ENCODE measurements around the gene FAM107A.
"Not testable (repeated sequence)": the region's sequence is repeated elsewhere in the genome, so short reads cannot be mapped to it uniquely, and the experiment has no call there.

FAM107A gene

DNA sequence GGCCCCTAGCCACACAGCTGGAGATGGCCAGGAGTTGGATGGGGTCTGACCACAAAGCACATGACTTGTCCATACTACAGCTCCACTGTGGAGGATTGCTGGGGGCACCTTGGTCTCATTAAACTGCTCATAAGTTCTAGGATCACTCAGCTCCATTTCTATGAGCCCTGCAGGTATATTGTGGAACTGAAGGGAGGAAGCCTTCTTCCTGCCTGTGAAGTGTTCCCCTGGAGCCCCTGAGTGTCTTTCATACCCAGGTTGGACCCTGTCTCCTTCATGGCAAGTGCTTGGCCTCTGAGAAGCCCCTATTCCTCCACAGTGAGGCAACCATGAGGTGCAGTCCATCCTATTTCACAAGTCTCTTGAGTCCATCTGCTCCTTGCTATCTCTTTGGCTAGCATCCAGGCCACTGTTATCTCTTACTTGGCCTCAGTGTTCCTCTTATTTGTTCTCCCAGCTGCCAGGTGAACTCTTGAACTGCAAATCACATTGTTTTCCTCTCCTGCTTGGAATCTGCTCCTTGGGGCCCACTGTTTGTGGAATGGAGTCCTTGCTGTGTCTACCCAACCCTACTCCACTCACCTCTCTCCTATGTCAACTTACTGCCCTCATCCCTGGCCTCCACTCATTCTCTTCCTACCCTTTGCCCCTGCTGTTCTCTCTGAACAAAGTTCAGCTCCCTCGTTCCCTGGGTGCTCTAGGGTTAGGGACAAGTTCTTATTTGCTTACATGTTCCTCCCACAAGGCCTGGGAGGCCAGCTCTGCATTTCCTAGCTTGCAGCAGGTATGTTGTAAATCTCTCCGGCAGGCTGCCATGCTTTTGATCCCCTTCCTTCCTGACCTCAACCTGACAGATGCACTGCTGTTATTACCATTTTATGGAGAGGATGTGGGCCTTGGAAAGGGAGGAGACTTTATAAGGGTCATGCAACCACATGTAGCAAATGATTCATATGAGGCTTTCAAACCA is 41.4 kb downstream of the FAM107A start:
- DNase-seq, result no peak

DNA sequence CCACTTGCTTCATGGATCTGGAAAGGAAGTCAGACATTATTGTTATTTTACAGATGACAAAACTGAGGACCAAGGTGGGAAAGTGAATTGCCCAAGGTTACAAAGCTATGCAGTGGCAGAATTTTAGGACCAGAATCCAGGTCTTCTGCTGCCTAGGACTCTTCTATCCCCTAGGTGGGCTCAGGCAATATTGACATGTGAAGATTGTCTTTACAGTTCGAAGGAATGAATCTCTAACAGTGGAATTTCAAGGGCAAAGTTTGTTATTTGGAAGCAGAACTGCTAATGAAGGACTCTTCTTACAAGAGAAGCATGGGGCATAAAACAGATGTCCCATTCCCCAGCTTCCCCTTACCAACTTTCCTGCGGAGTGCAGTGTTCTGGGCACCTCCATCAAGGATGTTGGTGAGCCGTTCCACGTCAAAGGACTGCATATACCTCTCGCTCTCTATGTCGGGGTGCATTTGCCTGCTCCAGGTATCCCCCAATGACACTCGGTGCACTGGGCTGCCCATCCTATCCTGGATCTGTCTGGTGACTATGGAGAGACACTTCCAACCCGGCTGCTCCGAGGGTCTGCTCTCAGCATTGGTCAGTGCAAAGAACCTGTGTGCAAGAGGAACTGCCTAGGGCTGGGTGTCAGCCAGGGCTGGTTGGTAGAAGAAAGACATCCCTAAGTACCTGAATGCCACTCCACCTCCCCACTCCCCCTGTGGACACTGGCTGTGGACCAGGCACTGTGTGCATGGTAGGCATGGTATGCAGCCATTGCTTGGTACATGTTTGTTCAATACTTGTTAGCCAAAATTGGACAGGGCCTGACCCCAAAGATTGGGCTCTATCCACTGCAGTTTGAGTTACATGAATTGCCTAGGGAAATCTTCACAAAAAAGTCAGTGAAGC is 42.3 kb downstream of the FAM107A start:
- no peak for DNase-seq

GRCh38 chr3:58532794-58533220 is 44.4 kb downstream of the FAM107A start:
- peak; percentile 86 for DNase-seq

- DNase-seq, result peak; percentile 29
These were observed 45.2 kb downstream of the FAM107A start for GRCh38 chr3:58531956-58532355.

DNA sequence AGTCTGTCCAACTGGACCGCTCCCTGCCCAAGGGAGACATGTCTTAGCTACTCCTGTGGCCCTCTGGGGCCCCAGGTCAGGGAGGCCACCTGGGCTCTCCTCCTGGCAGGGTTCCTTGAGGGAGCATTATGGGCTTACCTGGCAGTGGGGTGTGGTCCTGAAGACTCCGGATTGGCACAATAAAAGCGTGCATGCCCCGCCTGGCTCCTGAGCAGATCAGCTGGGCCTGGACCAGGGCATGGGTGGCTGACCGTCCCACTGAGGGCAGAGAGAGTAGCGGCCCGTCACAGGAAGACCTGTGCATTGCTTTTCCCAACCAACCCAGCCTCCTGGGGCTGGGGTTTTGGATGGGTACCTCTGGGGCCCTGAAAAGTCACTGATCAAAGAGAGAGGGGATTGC is 45.6 kb downstream of the FAM107A start:
- DNase-seq, result no peak

GRCh38 chr3:58530354-58530865 is 46.8 kb downstream of the FAM107A start:
- DNase-seq, result no peak

DNA sequence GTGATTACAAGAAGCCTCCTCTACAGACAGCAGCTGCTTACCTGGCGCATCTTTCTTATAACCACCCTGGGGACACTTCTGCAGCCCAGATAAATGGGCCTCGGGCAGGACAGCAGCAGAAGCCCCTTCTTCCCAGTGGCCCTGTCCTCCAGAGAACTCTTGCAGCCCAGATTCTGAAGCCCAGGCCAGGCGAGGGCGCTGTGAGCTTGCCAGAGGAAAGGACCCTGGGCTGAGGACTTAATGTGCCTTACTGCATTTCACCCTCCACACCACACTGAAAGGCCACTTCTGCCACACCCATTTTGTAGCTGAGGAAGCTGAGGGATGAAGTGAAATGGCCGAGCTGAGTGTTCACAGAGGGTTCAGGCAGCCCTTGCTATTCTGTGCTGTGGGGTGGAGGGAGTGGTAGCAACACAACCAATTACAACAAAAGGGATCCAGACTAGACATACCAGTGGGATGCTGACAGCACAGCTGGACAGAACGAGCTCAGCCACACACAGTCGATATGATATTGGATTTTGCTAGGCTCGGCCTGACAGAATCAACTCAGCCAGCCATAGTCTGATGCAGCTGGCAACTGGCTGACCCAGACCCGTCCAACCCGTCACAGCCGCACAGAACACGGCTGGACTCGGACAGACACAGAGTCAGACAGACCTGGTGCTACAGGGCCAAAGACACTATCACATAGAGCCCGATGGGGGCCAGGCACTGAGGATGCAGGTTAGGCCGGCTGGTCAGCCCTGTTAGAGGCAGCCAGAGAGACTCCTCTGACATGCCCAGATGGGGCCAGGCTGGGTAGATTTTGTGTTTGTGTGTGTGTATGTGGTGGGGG is 47.5 kb downstream of the FAM107A start:
- DNase-seq, result no peak

- no peak for DNase-seq
These were observed 48.6 kb downstream of the FAM107A start for GRCh38 chr3:58528629-58529028.

- DNase-seq, result not testable (repeated sequence)
These were observed 49.8 kb downstream of the FAM107A start for GRCh38 chr3:58527440-58527839.

DNA sequence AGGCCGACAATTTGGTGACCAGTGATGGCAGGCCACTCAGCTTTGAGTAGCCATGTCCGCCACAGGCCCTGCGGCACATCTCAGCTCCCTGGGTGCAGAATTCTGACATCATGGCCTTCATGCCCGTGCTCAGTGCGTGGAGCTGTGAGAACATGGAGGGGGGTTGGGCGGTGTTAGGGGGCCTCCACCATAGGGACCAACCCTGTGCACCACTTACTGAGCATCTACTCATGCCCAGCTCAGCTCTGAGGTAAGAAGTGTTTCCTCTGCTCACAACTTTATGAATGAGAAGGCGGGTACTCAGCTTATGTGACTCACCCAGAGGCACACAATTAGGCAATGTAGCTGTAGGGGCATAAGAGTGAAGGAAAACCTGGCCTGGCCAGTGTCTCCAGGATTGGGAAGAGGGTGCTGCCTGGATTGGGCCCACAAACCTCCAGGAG is 50.7 kb downstream of the FAM107A start:
- peak; percentile 89 for DNase-seq

- DNase-seq, result no peak
These were observed 52.8 kb downstream of the FAM107A start for GRCh38 chr3:58524326-58524888.

- DNase-seq, result no peak
These were observed 54.3 kb downstream of the FAM107A start for GRCh38 chr3:58522759-58523425.

DNA sequence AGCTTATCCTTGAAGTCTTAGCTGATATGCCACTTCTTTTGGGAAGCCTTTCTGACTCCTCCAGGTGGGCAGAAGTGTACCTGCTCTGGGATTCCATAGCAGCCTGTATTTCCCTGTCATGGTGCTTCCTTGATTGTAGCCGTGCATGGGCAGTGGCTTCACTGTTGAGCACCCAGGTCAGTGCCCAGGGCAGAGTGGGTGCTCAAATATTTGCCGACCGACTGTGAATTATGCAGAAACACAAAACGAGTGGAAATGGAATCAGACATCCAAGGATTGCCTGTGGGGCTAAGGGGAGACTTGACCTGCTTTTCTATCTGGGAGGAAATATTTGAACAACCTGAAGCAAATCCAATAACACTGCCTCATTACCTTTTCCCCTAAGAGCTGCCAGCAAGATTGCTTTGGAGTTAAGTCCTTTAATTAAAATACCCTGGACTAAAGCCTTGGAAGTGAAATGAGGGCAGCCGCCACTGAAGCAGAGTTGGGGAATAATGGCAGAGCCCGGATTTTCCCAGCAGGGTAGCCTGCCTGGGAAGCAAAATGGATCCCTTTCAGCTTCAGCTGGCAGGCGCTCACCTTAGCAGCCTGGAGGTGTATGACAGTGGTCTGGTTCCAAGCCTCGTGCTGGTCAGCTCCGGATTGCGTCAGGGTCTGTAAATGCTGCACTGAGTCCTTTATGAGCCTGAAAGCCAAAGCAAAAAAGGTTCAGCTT is 55.1 kb downstream of the FAM107A start:
- DNase-seq, result no peak

GRCh38 chr3:58521336-58521670 is 55.9 kb downstream of the FAM107A start:
- no peak for DNase-seq

GRCh38 chr3:58520403-58521335 is 56.5 kb downstream of the FAM107A start:
- DNase-seq, result peak; percentile 12

DNA sequence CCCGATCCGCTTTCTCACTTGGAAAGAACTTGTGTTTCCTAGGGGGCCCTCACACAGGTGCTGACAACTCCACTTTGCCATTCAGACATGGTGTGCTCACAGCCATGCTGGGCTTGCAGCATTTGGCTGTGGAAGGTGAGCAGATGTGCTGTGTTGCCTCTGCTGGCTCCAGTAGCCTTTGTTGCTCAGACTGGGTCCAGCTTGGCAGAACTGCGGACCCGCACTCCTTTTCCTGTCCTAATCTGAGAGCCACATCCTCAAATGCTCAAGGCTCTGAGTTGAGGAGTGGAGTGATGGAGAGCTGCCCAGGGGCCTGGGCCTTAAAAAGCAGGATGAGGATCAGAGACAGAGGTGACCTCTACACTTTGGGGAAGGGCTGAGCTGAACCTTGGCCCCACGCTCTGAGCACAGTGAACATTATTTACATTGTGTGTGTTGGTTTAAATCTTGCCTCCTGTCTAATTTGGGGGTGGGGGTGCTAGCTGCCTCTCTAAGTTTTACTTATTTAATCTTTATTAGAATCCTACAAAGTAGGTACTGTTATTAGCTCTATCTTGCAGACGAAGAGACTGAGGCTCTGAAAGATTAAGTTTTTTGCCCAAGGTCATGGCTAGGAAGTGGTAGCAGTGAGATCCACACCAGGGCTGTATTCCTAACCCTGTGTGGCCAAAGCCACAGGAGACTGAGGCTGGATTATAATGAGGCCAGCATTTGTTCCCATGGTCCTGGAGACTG is 57.4 kb downstream of the FAM107A start:
- DNase-seq, result no peak

DNA sequence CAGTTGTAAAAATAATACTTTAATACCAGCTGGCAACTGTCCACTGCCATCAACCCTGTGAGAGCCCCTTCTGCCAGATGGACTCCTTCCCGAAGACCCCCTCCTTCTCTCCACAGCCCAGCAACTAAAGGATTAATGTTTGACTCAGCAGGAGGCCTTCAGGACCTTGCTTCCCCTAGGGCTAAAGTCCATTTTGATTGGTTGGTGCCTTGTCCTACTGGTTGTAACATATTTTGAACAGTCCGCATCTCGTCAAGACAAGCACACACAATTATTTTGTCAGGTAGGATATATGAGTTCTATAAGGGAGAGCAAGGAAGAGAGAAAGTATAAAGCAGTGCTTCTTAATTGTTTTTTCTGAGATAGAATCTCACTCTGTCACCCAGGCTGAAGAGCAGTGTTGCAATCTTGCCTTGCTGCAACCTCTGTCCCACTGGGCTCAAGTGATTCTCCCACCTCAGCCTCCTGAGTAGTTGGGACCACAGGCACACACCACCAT is 58.9 kb downstream of the FAM107A start:
- DNase-seq, result no peak

GRCh38 chr3:58514405-58514804 is 62.8 kb downstream of the FAM107A start:
- DNase-seq, result no peak
